Measurements from ENCODE around the gene PDS5B.

DNA sequence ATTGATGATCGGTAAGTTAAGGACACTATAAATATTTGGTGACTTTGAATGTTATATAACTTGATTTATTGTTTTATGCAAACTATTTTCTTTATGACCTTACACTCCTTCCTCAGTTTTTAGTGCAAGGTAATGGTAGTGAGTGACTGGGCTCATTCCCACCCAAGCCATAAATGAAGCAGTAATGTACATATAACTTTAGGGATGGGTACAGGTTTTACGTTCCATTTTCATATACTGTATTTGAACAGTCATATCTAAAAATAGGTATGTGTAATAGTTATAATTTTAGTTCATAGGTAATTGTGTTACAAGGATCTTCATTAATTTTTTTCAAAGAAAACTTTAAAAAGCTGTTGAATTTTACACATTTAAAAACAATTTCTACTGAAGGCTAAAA, 101.0 kb downstream of the PDS5B start:
- TF ChIP-seq, protein P1, sequence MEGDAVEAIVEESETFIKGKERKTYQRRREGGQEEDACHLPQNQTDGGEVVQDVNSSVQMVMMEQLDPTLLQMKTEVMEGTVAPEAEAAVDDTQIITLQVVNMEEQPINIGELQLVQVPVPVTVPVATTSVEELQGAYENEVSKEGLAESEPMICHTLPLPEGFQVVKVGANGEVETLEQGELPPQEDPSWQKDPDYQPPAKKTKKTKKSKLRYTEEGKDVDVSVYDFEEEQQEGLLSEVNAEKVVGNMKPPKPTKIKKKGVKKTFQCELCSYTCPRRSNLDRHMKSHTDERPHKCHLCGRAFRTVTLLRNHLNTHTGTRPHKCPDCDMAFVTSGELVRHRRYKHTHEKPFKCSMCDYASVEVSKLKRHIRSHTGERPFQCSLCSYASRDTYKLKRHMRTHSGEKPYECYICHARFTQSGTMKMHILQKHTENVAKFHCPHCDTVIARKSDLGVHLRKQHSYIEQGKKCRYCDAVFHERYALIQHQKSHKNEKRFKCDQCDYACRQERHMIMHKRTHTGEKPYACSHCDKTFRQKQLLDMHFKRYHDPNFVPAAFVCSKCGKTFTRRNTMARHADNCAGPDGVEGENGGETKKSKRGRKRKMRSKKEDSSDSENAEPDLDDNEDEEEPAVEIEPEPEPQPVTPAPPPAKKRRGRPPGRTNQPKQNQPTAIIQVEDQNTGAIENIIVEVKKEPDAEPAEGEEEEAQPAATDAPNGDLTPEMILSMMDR (IDR thresholded peaks at IDR 0.05) = no peak
- TF ChIP-seq POLR2A (IDR thresholded peaks at IDR 0.05) (no peak), POLR2AphosphoS5 (IDR thresholded peaks at IDR 0.05) (no peak), EP300 (IDR thresholded peaks at IDR 0.05; ENCODE audit: low read depth) (no peak)
